Suprapubic skin (tissue), 4 donors: ENCODE data around the gene TMEM72. TPM values are rescaled to one million over a fixed set of nuclear protein-coding genes. Genes with fewer than 3 reads are reported as not detected.
A peak's percentile ranks its signal among the peaks of the same experiment; 100 is the strongest.

ENCODE experiments used
- DNase-seq, 2 donors: peaks; one replicate each; pipeline ENCODE4 v3.0.0-alpha.2; 2019; ENCODE audit warnings: low spot score in 2 of 2
- H3K27ac ChIP-seq: fragments of 200-600 bp; sonication (generic); one replicate; pipeline ENCODE4 v1.5.1; 2019
- H3K27me3 ChIP-seq: fragments of 200-600 bp; sonication (generic); one replicate; pipeline ENCODE4 v1.5.1; 2019
- H3K36me3 ChIP-seq: fragments of 200-600 bp; sonication (generic); one replicate; pipeline ENCODE4 v1.5.1; 2019
- H3K4me1 ChIP-seq: fragments of 200-600 bp; sonication (generic); one replicate; pipeline ENCODE4 v1.5.1; 2019
- H3K4me3 ChIP-seq: fragments of 200-600 bp; sonication (generic); one replicate; pipeline ENCODE4 v1.5.1; 2019; ENCODE audit warnings: mild to moderate bottlenecking
- H3K9me3 ChIP-seq: fragments of 200-600 bp; sonication (generic); one replicate; pipeline ENCODE4 v1.5.1; 2019
- CTCF ChIP-seq, 2 donors: fragments of 200-600 bp in 1 of 2; fragments of 450-650 bp in 1 of 2; sonication (generic) in 1 of 2; IDR thresholded peaks; one replicate each; pipeline ENCODE4 v1.5.1; 2016 to 2019; ENCODE audit warnings: antibody characterized with exemption in 2 of 2, mild to moderate bottlenecking in 1 of 2, moderate library complexity in 1 of 2
- EP300 ChIP-seq: sonication (generic); formaldehyde crosslinking; IDR thresholded peaks from one replicate; pipeline ENCODE4 v1.6.1; 2017; ENCODE audit warnings: antibody characterized with exemption
- POLR2A ChIP-seq, 2 donors: fragments of 450-650 bp; IDR thresholded peaks; one replicate each; pipeline ENCODE4 v1.6.1; 2017; ENCODE audit warnings: antibody characterized with exemption in 2 of 2, mild to moderate bottlenecking in 2 of 2, moderate library complexity in 2 of 2
- POLR2AphosphoS5 ChIP-seq, 3 donors: sonication (generic); formaldehyde crosslinking; IDR thresholded peaks; one replicate each; pipeline ENCODE4 v1.6.1; 2017; ENCODE audit warnings: antibody characterized with exemption in 3 of 3
- WGBS: methylation state at CpG from one replicate; pipeline ENCODE4 v1.1.5; 2018; 5-methylcytosine and 5-hydroxymethylcytosine counted together
- total RNA-seq, 4 donors: library from RNA; depleted of rRNA; stranded (reverse); fragments of >200 nt; gene quantifications; one replicate each; pipeline ENCODE4 v1.1.0, GENCODE V29; 2016

Gene TMEM72
- total RNA-seq, 4 donors from 2014 or later = not detected

- H3K4me3 ChIP-seq = no peak overlapping the region
- H3K27ac ChIP-seq = no peak overlapping the region
- TF ChIP-seq EP300 (no peak), CTCF (IDR thresholded peaks at IDR 0.05) (no peak), POLR2A (IDR thresholded peaks at IDR 0.05) (no peak), POLR2AphosphoS5 (IDR thresholded peaks at IDR 0.05) (no peak)
- no peaks in the 10 kb centered on the region for H3K4me1 ChIP-seq
- no peaks in the 10 kb centered on the region for H3K27me3 ChIP-seq
- peak in 1 of 2 donors; percentile 2 for DNase-seq
- 51% methylated on average over 3 of the region's 3 CpGs for WGBS
- no peaks in the 10 kb centered on the region for H3K36me3 ChIP-seq
- no peaks in the 10 kb centered on the region for H3K9me3 ChIP-seq
Measured at GRCh38 chr10:44917848-44918247, 6.7 kb downstream of the TMEM72 start.

- DNase-seq = peak in 1 of 2 donors; percentile 22
- WGBS = 91% methylated on average over 3 of the region's 3 CpGs
- Histone ChIP-seq H3K4me3 (no peak overlapping the region), H3K27ac (no peak overlapping the region), H3K36me3 (no peaks in the 10 kb centered on the region), H3K9me3 (no peaks in the 10 kb centered on the region), H3K4me1 (no peaks in the 10 kb centered on the region), H3K27me3 (no peaks in the 10 kb centered on the region)
- TF ChIP-seq POLR2A (IDR thresholded peaks at IDR 0.05) = no peak
- TF ChIP-seq POLR2AphosphoS5 (IDR thresholded peaks at IDR 0.05) = no peak
- no peak for TF ChIP-seq CTCF (IDR thresholded peaks at IDR 0.05)
- TF ChIP-seq EP300 = no peak
Measured at GRCh38 chr10:44920252-44920651, 9.1 kb downstream of the TMEM72 start.

GRCh38 chr10:44921061-44921460 lies 9.9 kb downstream of the TMEM72 start:
- Histone ChIP-seq H3K4me3 (no peak overlapping the region), H3K9me3 (no peaks in the 10 kb centered on the region), H3K27me3 (no peaks in the 10 kb centered on the region), H3K4me1 (no peaks in the 10 kb centered on the region), H3K36me3 (no peaks in the 10 kb centered on the region), H3K27ac (no peak overlapping the region)
- DNase-seq = no peak
- TF ChIP-seq POLR2AphosphoS5 (IDR thresholded peaks at IDR 0.05) (no peak), EP300 (no peak), POLR2A (IDR thresholded peaks at IDR 0.05) (no peak)
- 86% methylated on average over 5 of the region's 5 CpGs for WGBS

GRCh38 chr10:44921506-44921905 lies 10.4 kb downstream of the TMEM72 start:
- Histone ChIP-seq H3K9me3 (no peaks in the 10 kb centered on the region), H3K4me1 (no peaks in the 10 kb centered on the region), H3K4me3 (no peak overlapping the region), H3K27ac (no peak overlapping the region), H3K27me3 (no peaks in the 10 kb centered on the region), H3K36me3 (no peaks in the 10 kb centered on the region)
- WGBS = 96% methylated on average over 3 of the region's 3 CpGs
- no peak for DNase-seq
- TF ChIP-seq POLR2AphosphoS5 (IDR thresholded peaks at IDR 0.05) (no peak), EP300 (no peak), CTCF (IDR thresholded peaks at IDR 0.05) (no peak), POLR2A (IDR thresholded peaks at IDR 0.05) (no peak)

- no peak for TF ChIP-seq EP300
- no peak for TF ChIP-seq CTCF (IDR thresholded peaks at IDR 0.05)
- no peak for TF ChIP-seq POLR2AphosphoS5 (IDR thresholded peaks at IDR 0.05)
- TF ChIP-seq POLR2A (IDR thresholded peaks at IDR 0.05) = no peak
- H3K27me3 ChIP-seq = no peaks in the 10 kb centered on the region
- DNase-seq = no peak
- no peaks in the 10 kb centered on the region for H3K9me3 ChIP-seq
- H3K36me3 ChIP-seq = no peaks in the 10 kb centered on the region
- H3K4me1 ChIP-seq = peaks cover 3% of the 10 kb centered on the region
- H3K27ac ChIP-seq = no peak overlapping the region
- 95% methylated on average over 5 of the region's 5 CpGs for WGBS
- H3K4me3 ChIP-seq = no peak overlapping the region
Measured at GRCh38 chr10:44922021-44922420, 10.9 kb downstream of the TMEM72 start.
